ENCODE measurements around the gene TOR4A.
A peak's percentile ranks its signal among the peaks of the same experiment; 100 is the strongest.

TOR4A gene

DNA sequence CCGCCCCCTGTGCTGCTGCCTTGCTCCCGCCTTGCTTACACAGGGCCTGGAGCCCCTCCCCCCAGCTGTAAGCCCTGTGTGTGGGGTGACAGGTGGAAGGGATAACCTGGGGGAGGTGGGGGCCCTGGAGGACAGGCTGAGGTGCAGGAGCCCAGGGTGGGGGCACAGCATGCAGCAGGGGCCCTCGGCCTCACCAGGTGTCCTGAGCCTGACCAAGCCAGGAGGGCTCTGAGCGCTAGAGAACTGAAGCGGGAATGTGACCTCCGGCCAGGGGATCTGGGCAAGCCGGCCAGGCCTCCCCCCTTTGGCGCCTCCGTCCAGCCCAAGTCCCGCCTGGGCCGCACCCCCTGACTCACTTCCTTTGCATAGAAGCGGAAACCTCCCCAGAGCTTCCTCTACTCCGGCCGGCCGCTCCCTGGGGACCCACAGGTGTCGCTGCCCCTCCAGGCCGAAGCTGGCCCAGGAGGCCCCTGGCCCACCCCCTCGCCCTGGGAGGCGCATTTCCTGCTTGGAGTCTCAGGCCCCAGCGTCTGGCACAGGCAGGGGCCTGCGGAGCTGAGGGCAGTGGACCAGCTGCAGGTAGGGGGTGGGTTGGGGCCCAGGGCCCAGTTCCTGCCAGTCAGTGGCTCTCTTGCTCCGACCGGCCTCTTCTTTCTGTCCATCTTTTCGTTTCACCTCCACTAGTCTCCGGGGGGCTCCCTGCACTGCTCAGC lies at the start of gene TOR4A:
TSS of gene TOR4A (plus strand) at position 398 of the 713 bp plus-strand sequence. CDS start 964 bp downstream, outside the sequence.
- DNase-seq (ENCODE audit: low read depth in 3 of 3): no peak

DNA sequence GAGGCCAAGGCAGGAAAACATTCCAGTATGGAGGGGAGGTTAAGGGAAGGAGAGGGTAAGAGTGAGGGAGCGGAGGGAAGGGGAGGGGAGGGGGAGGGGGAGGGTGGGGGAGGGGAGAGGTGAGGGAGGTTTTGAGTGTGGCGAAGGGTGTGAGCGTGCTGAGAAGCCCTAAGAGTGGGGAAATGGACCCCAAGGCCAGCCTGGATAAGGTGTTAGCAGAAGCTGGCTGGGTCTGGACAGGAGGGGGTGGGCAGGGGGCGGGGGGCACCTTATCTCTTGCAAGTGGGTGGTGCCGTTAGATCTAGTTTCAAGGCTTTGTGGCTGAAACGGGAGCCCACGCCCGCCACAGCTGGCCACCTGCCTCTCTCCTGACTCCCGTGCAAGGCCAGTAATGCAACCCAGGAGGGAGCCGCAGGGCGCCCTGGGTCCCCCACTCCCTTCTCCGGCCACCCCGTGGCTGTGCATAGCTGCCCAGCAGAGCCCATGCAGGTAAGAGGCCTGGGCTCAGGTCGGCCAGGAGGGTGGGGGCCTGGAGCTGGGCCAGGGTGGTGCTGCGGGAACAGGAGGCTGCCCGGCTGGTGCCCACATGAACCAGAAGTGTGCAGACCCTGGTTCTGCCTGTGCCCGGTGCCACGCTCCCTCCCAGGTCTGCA lies 49.5 kb upstream of the TOR4A start:
- DNase-seq (ENCODE audit: low read depth in 3 of 3): no peak

DNA sequence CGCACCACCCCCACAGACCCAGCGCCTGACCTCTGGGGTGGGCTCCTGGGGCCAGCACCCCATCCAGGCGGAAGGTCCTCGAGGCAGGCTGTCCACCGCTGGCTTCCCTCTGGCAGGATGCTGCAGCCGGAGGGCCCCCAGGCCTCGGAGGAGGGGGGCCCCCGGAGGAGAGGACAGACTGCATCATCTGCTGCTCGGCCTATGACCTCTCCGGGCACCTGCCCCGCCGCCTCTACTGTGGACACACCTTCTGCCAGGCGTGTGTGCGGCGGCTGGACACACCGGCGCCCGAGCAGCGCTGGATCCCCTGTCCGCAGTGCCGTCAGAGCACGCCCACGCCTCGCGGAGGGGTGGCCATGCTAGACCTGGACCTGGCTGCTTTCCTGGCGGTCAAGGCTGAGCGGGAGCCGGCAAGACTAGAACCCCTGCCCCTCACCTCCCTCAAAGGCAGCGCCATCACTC lies 49.0 kb upstream of the TOR4A start:
- no peak for DNase-seq (ENCODE audit: low read depth in 3 of 3)

DNA sequence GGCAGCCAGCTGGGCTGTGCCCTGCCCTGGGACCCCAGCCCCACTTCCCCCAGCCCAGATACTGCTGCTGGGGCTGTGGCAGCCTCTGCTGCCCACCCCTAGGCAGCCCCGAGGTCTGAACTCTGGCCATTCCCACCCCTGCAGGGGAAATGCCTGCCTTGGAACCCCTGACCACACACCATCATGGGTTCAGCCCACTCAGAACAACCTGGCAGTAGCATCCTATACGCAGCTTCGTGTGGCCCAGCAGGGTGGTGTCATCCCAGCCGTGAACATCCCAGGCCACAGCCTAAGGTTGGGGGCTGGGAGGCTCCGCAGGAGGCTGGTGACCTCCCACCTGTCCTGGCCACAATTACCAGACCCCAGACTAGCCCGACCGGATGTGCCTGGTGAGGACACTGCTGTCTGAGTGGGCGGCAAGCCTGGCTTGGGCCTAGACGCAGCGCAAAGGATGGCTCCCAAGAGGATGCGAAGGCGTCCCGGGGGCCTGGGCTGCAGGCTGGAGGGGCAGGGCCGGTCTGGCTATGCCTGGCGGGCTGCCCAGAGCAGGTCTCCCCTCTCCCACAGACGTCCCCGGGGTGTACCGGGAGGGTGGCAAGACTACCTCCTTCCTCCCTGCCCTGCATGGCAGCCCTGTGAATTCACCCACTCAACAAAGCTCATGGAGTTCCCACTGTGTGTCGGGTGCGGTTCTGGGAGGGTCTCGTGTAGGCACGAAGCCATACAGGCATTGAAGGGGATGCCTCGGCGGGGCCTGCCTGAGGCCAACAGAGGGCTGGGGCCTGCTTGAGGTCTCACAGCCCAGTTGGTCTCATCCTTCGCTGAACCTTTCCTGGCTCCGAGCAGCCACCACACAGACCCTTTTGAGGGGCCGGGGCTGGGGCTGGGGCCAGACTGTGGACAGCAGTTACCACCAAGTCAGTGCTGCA lies 48.3 kb upstream of the TOR4A start:
- DNase-seq (ENCODE audit: low read depth in 3 of 3): no peak

DNA sequence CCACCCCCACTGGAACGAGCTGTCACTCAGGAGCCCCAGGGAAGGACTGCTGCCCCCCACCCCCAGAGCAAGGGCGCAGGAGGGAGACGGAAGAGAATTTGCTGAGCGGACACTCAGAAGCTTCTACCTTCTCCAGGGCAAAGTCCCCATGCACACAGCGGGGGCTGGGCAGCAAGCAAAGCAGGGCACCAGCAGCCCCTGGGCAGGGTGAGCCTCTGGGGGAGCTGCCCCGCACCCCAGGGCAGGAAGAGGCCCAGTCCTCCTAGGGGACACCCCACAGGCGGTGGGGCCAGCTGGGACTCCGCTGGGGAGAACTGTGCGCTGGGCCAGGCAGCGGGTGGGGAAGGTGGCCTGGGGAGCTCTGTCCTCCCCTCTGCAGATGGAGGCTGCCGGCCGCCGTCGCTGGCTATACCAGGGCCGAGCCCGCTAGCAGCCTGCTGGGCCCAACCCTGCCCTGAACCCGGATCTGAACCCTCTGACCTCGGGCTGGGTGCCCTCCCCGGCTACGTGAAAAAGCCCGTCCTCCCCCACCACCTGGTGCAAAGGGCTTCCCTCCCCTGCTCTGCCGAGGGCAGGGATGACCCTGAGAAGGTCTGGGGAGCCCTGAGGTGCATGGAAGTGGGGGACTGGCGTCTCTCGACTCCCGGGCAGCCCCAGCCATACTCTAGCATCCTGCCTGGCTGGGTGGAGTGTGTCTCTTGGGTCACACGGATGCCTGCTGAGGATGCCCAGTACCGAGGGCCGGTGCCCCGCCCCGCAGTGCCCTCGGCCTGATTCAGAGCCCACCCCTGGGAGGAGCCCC lies 47.4 kb upstream of the TOR4A start:
- DNase-seq (ENCODE audit: low read depth in 3 of 3): no peak

DNA sequence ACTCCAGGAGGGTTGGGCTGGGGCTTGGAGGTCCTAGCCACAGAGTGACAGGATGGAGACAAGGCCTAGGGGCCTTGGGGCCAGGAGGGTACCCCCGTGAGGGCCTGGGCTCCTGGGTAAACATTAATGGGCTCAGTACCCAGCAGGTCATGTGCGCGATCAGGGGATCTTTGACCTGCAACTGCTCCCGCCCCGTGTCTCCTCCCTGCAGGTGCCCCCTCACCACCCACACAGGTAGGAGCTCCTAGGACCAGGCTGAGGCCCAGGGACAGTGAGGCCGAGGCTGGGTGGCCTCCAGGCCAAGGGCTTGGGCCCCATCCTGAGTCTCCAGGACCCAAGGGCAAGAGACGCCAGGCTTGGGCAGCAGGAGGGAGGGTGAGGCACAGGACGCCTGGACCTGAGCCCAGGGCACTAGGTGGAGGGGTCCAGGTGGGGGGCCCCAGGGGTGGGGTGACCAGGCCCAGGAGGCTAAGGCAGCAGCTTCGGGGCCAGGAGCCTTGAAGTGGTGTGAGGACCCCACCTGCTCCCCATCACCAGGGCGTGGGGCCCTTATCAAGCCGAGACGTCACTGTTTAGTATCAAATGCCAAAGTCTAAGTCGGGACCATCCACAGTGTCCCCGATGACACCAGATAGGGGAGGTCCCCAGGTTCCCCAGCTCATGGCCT lies 46.7 kb upstream of the TOR4A start, which contains the start of gene SLC34A3:
TSS of gene SLC34A3 (plus strand) at position 197 of the 667 bp plus-strand sequence. CDS start 802 bp downstream, outside the sequence.
- no peak for DNase-seq (ENCODE audit: low read depth in 3 of 3)

DNA sequence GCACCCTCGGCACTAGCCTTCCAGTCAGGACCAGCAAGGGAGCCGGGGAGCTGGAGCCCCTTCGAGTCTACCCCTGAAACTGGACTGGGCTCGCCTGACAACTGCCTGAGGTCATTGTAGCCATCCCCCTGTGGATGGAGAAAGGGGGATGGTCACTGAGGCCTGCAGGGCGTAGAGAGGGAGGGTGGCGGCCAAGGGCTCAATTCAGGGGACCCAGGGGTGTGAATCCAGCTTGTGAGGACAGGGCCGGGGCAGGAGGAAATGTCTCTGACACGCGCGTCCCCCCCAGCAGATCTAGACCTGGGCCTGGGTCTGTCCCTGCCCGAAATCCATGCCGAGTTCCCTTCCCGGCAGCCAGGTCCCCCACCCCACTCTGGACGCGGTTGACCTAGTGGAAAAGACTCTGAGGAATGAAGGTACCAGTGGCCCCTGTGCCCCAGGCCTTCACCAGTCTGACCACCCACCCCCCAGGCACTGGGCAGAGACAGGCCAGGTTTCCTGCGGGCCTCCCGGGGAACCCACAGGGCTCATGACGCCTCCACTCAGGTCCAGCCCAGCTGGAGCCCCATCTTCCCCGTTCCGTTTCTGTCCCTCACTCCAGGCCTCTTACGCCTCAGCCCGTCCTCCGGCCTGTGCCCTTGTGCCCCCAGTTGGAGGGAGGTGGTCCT lies 46.0 kb upstream of the TOR4A start:
- no peak for DNase-seq (ENCODE audit: low read depth in 3 of 3)

DNA sequence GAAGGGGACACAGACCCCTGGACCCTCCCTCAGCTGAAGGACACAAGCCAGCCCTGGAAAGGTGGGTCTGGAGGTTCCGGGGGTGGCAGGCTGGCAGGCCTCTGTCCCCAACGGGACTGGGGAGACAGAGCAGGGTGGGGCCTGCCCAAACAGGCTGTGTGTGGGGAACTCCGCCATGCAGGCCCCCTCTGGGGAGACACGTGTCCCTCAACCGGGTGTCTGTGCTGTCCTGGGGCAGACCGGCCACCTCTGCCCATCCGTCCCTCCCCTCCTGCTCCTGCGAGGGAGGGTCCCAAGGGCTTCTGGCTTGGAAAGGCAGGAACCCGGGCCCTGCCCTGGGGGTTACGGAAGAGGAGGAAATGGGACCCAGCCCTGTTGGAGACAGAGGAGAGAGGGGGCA lies 45.4 kb upstream of the TOR4A start:
- DNase-seq (ENCODE audit: low read depth in 3 of 3): no peak

DNA sequence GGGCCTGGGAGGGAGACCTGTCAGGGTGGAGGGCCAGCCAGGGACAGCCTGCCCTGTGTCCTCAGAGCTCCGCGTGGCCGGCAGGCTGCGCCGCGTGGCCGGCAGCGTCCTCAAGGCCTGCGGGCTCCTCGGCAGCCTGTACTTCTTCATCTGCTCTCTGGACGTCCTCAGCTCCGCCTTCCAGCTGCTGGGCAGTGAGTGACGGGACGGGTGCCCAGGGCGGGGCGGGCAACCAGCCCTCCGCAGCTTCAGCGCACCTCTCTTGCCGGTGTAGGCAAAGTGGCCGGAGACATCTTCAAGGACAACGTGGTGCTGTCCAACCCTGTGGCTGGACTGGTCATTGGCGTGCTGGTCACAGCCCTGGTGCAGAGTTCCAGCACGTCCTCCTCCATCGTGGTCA lies 45.0 kb upstream of the TOR4A start:
- no peak for DNase-seq (ENCODE audit: low read depth in 3 of 3)

DNA sequence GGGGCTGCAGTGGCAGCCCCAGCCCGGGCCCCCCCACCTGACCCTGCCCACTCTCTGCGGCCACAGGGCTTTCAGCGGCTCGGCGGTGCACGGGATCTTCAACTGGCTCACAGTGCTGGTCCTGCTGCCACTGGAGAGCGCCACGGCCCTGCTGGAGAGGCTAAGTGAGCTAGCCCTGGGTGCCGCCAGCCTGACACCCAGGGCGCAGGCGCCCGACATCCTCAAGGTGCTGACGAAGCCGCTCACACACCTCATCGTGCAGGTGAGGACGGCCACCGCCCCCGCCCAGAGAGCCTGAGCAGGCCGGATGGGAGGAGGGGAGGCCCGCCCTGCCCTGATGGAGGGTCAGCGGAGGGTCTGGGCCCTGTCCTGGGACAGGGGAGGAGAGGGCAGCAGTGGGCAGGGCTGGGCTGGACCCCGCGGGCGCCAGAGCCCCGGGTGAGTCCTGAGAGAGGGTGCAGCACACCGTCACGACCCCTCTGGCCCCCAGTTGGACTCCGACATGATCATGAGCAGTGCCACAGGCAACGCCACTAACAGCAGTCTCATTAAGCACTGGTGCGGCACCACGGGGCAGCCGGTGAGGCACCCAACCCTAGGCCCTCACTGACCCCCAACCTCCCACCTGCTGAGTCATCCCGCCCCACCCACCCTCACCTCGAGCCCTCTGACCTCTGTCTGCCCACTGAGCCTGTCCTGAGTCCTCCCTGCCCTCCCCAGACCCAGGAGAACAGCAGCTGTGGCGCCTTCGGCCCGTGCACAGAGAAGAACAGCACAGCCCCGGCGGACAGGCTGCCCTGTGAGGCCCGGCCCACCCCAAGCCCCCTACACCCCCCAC lies 44.2 kb upstream of the TOR4A start:
- DNase-seq (ENCODE audit: low read depth in 3 of 3): no peak

DNA sequence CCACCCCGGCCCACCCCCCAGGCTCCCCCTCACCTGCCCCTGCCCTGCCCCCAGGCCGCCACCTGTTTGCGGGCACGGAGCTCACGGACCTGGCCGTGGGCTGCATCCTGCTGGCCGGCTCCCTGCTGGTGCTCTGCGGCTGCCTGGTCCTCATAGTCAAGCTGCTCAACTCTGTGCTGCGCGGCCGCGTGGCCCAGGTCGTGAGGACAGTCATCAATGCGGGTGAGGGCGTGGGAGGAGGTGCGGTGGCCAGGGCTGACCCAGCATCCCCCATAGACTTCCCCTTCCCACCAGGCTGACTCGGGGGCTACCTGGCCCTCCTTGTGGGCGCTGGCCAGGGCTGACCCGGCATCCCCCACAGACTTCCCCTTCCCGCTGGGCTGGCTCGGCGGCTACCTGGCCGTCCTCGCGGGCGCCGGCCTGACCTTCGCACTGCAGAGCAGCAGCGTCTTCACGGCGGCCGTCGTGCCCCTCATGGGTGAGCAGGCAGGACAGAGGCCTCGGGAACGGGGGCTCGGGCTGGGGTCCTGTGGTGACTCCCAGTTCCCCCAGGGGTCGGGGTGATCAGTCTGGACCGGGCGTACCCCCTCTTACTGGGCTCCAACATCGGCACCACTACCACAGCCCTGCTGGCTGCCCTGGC lies 43.4 kb upstream of the TOR4A start:
- DNase-seq (ENCODE audit: low read depth in 3 of 3): no peak

DNA sequence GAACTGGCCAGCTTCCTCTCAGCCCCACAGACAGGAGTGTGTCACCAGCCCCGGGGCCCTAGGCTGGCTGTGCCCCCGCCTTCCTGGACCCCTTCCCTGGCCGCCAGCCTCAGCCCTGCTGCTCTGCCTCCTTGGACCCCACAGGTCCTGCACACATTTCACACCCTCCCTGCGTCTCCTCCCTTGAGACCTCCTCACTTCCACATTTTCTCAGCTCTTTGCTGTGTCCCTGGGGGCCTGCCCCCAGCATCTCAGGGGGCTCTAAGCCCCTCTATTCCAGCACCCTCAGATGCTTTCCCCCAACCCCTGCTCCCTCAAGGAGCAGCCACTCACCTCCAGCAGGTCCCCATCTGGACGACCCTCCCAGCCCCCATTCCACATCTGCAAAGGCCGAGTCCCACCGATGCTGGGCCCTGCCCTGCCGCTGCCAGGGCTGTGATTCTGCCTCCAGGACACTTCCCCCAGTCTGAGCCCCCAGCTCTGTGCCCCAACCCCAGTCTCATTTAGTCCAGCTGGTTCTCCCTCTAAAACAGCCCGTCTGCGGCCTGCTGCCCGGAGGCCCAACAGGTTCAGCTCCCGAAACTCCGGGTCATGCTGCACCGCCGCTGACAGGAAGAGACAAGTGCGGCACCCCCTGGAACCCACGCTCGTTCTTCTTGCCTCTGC lies 42.6 kb upstream of the TOR4A start:
- no peak for DNase-seq (ENCODE audit: low read depth in 3 of 3)

DNA sequence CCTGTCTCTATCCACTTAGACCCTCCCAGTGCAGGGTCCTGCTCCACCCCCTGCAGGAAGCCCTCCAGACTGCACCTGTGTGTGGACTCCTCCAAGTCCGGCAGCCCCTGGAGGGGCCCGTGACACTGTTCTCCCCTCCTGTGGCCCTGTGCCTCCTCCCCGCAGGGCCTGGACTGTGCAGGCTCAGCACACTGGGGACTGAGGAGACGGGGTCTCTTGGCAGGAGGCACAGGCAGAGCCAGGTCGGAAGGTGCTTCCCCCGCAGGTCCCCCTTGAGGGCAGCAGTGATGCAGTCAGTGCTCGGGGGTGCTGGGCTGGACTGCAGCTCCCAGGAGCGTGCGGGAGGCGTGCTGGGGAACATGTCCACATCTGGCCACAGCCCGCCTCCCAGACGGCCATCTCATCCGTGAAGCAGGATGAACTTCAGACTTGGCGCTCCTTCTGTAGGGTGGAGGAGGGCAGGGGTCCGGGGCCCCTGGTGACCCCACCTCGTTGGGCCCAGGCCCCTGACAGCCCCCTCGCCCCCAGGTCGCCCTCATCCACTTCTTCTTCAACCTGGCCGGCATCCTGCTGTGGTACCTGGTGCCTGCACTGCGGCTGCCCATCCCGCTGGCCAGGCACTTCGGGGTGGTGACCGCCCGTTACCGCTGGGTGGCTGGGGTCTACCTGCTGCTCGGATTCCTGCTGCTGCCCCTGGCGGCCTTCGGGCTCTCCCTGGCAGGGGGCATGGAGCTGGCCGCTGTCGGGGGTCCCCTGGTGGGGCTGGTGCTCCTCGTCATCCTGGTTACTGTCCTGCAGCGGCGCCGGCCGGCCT lies 41.9 kb upstream of the TOR4A start:
- DNase-seq (ENCODE audit: low read depth in 3 of 3): no peak

DNA sequence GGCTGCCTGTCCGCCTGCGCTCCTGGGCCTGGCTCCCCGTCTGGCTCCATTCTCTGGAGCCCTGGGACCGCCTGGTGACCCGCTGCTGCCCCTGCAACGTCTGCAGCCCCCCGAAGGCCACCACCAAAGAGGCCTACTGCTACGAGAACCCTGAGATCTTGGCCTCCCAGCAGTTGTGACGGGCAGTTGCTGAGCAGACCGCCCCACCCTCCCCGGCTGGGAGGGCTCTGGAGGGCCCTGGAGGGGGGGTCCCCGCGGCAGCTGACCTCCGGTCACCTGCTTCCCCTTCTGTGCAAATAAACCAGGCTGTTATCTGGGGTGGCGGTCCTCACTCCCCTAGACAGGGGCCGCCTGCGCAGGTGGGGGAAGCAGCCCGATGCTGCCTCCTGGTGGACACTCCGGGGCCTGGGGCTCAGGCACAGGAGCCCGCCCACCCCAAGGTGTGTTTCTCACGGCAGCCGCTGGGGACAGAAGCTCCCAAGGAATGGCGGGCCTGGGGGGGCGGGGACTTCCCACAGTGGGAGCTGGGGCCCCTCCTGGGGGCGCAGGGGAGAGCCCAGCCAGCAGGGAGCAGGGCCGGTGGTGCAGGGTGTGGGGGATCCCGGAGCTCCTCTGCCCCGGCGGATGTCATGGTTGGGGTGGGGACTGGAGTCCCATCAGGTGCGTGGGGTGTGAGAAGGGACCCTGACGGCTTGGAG lies 41.1 kb upstream of the TOR4A start:
- DNase-seq (ENCODE audit: low read depth in 3 of 3): peak; percentile 78 to 91 (median 81)

DNA sequence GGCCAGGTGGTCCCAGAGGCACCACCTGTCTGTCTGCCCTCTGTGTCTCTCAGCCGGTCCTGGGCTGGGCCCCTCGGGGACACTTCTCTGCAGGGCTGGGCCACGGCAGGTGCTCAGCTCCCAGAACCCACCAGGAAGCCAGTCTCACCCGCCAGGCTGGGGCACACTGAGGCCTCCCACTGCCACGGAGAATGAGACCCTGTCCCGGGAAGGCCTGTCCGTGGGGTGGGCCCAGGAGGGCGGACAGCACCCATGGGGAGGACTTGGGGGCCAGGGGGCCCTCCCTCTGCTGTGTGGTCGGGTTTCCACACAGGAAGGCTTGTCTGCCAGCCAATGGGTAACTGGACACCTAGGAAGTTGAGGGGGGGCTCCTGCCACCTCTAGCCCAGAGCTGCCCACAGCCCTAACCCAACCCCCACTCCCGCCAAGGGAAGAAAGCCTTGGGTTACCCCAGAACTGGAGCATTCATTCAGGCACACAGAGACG lies 40.5 kb upstream of the TOR4A start:
- no peak for DNase-seq (ENCODE audit: low read depth in 3 of 3)

All from stimulated activated CD4-positive, alpha-beta T cell treated with anti-CD3 and anti-CD28 coated beads, TNF-alpha, amount 100 ng/mL, for 48 hours (primary cell).